Stimulated activated CD8-positive, alpha-beta memory T cell treated with anti-CD3 and anti-CD28 coated beads, Interleukin-7, amount 100 ng/mL, for 4 hours (primary cell): ENCODE data around the gene SCN8A.

Experiments used
- DNase-seq, 2 donors: peaks; one replicate each; pipeline ENCODE4 v3.0.0-alpha.2; 2020; ENCODE audit warnings: low read depth in 2 of 2

The SCN8A gene

DNA sequence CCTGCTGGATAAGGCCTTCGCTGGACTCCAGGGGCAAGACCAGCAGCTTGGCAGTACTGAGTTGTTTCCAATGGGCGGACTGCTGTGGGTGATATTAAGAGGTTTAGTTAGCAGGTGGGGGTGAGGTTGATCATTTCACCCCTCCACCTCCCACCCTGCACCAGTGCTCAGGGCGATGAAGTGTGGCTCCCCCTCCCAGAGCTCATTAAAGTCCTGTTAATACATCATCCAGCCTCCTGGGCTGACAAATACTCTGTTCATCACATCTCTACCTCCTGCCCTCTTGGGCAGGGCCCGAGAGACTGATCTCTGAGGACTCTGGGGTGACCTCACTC is 259.9 kb downstream of the SCN8A start:
- no peak for DNase-seq

- no peak for DNase-seq
These were observed 260.5 kb downstream of the SCN8A start for GRCh38 chr12:51851413-51852124.

DNA sequence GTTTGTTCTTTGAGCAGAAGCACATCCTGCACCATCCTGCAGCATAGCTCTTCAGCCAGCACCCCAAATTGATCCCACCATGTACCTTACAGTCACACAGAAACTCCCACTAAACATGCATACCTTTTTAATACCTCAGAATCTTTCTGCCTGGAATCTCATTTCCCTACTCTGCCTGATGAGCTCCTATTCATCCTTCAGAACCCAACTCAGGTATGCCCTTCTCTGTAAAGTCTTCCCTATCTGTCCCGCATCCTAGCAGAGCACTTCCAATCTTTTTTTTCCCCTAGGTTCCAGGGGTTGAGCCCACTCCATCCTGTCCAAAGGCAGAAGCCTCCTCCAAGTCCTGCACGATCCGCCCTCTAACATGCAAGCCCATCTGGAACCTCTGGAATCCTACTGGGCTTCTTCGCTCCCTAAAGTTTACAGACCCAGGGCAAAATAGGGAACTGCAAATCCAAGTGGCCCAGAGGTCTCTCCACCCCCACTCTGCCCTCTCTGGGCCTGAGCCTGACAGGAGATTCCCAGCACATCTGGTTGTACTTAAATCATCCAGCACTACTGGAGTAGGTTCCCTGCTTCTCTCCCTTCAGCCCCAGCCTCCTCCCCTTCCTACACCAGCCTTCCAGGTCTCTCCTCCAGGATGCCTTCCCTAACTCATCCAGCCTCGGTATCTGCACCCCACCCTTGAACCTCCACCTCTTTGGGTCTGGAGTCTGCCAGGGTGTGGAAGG is 261.5 kb downstream of the SCN8A start:
- no peak for DNase-seq

DNA sequence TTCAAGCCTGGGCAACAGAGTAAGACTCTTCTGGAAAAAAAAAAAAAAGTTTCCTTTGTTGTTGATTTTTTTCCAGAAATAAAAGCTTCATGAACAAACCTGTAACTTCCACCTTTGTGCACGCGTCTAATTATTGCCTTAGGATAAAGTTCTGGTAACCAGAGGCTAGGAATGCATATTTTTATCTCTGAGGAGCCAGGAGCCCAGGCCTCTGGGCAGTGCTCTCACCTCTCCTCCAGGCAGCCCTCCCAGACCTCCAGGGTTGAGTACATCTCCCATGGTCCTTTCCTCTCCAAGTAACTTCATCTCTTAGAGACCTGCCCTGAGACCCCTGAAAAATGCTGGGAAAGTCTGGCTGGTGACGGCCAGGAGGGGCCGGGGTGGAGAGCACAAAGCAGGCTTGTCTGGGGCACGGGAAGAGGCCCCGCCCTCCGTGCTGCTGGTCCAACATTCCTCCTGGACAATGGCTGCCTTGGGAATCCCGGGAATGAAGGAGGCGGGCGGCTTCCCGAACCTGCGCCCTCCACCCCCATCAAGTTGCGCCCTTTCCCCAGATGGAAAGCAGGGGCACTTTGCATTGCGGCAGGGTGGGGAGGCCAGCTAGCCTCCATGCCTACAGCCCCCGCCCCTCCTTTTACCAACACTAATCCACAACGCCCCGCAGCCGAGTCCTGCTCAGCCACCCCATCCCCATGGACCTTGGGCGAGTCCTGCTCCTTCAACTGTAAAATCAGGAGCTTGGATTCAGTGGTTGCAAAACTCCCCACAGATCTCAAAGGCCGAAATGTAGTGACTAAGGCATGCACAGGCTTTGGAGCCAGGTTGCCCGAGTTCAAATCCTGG is 264.8 kb downstream of the SCN8A start:
- no peak for DNase-seq

GRCh38 chr12:51860986-51861385 is 270.0 kb downstream of the SCN8A start:
- DNase-seq: no peak
